ENCODE data around the gene TRPC1.
"Not testable (repeated sequence)": the region's sequence is repeated elsewhere in the genome, so short reads cannot be mapped to it uniquely, and the experiment has no call there.

Gene TRPC1

DNA sequence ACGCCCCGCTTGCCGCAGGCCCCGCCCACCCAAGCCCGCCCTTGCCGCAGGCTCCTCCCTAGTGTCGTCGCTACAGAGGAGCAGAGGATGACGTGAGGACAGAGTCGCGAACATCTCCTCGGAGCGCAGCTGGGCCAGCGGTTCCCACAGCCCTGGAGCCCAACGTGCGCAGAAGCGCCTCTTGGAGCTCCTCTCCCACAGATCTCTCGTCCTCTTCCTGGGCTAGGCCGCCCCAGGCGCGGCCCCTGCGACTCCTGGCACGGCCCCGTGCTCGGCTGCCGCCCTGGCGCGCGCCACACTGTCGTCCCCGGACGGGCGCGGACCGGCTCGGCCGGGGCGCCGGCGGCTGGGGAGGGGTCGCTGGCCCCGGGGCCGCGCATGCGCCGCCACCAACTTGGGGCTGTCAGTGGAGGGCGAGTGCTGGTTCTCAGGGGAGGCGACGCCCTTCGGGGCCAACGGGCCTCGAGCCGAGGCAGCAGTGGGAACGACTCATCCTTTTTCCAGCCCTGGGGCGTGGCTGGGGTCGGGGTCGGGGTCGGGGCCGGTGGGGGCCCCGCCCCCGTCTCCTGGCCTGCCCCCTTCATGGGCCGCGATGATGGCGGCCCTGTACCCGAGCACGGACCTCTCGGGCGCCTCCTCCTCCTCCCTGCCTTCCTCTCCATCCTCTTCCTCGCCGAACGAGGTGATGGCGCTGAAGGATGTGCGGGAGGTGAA is at the start of gene TRPC1:
Gene TRPC1 (plus strand): TSS at position 67 of the 714 bp plus-strand sequence. CDS start 526 bp downstream, at position 593.
- peak; percentile 80 for DNase-seq

DNA sequence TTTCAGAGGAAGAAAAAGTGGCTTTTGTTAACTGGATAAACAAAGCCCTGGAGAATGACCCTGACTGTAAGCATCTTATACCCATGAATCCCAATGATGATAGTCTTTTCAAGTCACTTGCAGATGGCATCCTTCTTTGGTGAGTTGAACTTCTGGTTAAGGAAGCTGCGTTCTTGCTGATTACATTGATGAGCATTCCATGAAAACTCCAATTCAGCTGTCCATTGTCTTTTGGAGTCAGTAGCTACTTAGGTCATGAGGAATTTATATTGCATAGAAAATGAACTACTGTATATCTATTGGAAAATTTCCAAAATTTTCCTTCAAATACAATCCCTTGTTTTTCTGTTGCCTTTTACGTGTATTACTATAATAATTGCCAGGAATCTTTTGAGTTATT is 47.7 kb upstream of the TRPC1 start:
- no peak for DNase-seq

DNA sequence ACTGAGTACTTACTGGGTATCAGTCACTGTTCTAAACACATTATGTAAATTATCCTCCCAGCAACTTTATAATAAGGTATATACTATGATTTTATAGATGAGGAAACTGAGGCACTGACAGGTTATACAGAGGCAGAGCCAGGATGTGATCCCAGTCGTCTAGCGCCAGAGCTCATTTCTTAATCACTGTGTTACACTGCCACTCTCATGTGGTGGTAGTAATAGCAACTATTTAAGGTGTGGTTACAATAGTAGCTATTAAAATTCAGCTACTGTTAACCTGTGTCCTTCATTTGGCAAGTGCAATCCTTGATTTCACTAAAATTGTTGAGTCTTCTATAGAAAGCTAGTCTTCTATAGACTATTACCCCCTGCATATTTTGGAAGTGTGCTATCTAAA is 43.1 kb upstream of the TRPC1 start:
- DNase-seq: no peak

DNA sequence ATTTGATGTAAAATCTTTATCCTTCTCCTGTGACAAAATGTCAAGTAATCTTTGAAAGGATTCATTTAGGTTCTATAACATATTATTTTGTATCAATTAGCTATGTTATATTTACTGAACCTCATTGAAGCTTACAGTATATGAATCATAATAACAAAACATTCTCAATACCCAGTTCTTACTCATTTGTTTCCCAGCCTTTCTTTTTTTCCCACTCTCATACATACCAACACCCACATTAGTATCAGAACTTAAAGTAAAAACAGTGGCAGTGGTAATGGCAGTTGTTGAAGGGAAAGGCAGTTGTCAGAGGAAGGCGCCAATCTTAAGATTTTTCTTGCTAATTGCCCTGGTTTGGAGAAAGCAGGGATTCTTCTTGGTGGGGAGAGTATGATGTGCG is 33.2 kb upstream of the TRPC1 start:
- no peak for DNase-seq

DNA sequence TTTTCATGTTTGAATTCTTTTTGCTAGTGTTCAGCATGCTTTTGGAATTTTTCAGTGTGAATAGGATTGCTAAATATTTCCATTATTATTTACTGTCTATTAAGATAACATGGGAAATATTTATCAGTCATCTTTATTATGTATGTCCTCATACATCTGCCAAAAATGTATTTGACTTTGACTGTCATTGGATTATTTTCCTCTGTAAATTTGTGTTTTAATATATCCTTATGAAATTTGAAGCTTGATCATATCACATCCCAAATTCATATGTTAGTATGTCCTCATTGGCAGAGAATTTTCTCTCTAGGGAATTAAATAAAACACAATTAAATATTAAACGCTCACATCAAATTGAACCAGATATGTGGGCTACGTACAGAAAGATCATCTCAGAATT is 32.3 kb upstream of the TRPC1 start:
- no peak for DNase-seq

- DNase-seq: no peak
These were observed 30.5 kb upstream of the TRPC1 start for GRCh38 chr3:142693136-142693853.

- no peak for DNase-seq
These were observed 29.6 kb upstream of the TRPC1 start for GRCh38 chr3:142694225-142694624.

DNA sequence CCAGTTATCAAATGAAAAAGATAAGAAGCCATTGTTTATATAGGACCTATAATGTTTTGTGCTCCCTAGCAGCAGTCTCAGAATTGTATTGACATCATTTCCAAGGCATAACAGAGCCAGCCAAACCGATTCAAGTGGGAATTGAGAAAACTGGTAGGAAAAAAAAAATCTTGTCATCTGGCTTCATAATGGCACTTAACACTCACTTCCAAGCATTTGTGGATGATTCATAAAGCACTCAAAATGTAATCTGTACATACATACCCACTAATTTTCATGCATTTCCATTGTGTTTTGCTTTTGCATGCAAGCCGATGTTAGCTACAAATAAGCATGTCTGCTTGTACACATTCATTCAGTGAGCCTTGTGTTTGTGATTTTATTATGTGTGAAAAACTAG is 18.6 kb upstream of the TRPC1 start:
- DNase-seq: no peak

DNA sequence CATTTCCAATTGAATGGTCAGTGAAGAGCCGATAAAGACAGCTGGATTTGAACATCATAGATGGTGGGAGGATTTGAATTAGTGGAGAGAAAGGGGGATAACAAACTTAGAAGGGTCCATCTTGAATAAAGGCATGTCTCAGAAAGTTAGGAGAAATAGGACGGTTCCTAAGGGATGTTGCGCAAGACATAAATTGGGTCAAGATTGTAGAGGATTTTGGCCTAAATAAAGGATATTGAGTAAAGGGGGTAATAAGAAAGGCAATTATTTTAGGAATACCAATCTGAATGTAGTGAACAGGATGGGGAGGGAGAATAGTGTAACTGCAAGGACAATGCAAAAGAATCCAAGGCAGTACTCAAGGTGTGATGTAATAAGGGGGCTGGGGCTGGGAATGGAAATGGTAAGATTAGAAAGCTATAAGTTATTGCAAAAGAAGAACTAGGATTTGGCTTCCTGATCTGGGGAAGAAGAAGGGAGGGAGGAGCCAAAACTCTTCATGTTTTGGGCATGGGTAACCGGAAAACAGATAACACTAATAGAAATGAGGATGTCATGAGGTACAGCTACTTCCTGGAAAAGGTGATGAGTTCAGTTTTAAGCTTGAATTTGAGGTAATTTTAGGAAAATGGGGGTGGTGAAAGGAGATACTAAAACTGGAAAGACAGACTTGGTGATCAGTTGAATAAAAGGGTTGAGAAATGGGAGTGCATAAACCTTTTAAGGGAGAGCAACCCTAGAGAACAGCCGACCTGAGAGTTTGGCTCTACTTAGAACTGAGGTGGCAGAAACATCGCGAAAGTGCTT is 17.3 kb upstream of the TRPC1 start:
- DNase-seq: no peak

- DNase-seq: no peak
These were observed 14.6 kb upstream of the TRPC1 start for GRCh38 chr3:142709207-142709606.

GRCh38 chr3:142714882-142715281 is 9.0 kb upstream of the TRPC1 start:
- not testable (repeated sequence) for DNase-seq

- DNase-seq: no peak
These were observed 7.7 kb upstream of the TRPC1 start for GRCh38 chr3:142716102-142716501.

- no peak for DNase-seq
These were observed 218 bp upstream of the TRPC1 start for GRCh38 chr3:142723665-142723967.

GRCh38 chr3:142724682-142725356 is 985 bp downstream of the TRPC1 start:
- DNase-seq: peak; percentile 47

- DNase-seq: no peak
These were observed 1.5 kb downstream of the TRPC1 start for GRCh38 chr3:142725357-142725739.

GRCh38 chr3:142726017-142726416 is 2.2 kb downstream of the TRPC1 start:
- no peak for DNase-seq

GRCh38 chr3:142732066-142732465 is 8.2 kb downstream of the TRPC1 start:
- DNase-seq: no peak

DNA sequence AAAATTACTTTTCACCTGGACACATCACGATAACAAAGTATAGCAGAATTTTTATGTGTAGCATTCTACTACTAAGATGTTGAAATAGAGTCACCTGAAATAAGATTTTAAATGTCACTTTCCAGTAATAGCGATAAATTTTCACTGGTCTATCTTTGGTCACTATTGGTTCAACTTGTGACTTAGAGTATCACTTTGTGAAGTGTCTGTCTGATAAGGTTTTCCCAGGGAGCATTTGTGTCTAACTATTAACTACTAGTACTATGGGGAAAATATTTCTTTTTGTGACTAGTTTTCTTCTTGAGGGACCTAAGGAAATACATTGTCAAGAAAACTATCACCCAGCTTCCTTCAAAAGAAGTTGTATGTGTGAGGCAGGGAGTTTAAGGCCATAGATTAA is 11.0 kb downstream of the TRPC1 start:
- no peak for DNase-seq

DNA sequence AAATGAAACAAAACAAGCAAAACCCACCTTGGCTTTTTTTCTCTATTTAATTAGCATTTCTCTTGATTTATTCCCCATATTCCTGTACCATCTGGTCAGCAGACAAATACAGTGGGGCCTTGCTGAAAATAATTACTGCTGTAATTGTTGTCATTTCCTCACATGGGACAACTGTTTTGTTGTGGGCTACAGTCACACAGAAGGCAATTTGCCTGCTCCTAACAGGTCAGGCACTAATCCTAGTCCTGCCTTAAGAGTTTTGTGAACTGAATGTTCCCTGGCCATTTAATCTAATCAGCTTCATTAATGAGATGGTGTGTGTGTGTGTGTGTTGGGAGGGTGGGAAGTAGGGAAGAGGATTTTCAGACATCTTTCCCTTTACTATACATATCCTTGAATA is 11.6 kb downstream of the TRPC1 start:
- no peak for DNase-seq

DNA sequence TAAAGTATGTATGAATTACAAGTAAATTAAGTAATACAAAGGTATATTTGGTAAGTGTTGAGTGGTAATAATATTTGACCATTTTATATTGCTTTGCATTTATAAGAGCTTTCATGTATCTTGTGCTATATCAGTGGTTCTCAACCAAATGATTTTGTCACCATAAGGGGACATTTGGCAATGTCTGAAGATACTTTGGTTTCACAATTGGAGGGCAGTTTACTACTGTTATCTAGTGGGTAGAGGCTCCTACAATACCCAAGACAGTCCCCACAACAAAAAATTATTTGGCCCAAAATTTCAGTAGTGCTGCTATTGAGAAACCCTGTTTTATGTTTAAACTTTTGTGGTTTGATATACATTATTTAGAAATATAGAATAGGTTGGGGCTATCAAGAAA is 14.6 kb downstream of the TRPC1 start:
- DNase-seq: no peak

GRCh38 chr3:142746646-142747045 is 22.8 kb downstream of the TRPC1 start:
- no peak for DNase-seq

DNA sequence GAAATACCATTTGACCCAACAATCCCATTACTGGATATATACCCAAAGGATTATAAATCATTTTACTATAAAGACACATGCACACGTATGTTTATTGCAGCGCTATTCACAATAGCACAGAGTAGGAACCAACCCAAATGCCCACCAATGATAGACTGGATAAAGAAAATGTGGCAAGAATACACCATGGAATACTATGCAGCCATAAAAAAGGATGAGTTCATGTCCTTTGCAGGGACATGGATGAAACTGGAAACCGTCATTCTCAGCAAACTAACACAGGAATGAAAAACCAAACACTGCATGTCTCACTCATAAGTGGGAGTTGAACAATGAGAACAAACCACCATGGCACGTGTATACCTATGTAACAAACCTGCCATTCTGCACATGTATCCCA is 26.7 kb downstream of the TRPC1 start:
- DNase-seq: not testable (repeated sequence)

DNA sequence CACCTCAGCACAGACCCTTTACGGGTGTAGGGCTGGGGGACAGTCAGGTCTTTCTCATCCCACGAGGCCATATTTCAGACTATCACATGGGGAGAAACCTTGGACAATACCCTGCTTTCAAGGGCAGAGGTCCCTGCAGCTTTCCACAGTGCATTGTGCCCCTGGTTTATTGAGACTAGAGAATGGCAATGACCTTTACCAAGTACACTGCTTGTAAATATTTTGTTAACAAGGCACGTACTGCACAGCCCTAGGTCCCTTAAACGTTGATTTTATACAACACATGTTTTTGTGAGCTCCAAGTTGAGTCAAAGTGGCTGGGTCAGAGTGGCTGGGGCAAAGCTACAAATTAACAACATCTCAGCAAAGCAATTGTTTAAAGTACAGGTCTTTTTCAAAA is 28.8 kb downstream of the TRPC1 start:
- DNase-seq: not testable (repeated sequence)

Measured in stimulated activated CD4-positive, alpha-beta T cell treated with anti-CD3 and anti-CD28 coated beads, Interleukin-15, amount 100 ng/mL, for 24 hours (primary cell).